ENCODE results near the gene PIGH. TPM values are rescaled to one million over a fixed set of nuclear protein-coding genes. Genes with fewer than 3 reads are reported as not detected.

PIGH gene
- total RNA-seq, 1 donor from 2014 or later = 24.2 TPM

DNA sequence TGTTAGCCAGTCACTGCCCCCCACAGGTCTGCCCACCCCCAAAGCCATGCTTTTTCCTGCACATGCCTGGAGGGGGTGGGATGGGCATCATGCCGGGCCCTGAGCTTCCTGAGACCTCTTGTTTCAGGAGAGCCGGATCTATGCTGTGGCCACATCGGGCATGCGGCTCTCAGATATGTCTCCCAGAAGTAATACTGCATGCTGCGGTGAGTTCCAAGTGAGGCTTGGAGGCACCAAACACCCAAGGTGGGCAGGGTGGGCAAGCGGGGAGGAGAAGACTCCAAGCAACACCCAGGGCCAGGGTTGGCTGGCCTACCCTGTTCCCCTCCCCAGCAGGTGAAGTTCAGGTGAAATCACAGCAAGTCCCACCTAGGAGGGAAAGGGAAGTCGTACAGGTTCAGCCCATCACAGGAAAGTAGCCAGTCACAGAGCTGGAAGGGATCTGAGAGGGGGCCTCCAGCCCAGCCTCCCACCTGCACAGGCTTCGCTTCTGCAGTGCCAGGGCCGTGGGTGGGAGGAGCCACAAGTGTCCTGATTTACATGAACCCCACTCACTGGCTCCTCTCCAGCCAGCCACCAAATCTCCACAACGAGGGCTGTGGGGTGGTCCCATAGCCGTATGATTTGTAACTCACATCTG lies 30.9 kb downstream of the PIGH start:
- no peak overlapping the region for H3K4me3 ChIP-seq
- no peaks in the 10 kb centered on the region for H3K4me1 ChIP-seq
- ATAC-seq = no peak
- no peaks in the 10 kb centered on the region for H3K27me3 ChIP-seq
- no peaks in the 10 kb centered on the region for H3K36me3 ChIP-seq
- intact Hi-C loops (cut with DNase I) = no loop called here
- H3K27ac ChIP-seq = no peak overlapping the region
- DNase-seq = peak; percentile 55
- TF ChIP-seq, protein P1, sequence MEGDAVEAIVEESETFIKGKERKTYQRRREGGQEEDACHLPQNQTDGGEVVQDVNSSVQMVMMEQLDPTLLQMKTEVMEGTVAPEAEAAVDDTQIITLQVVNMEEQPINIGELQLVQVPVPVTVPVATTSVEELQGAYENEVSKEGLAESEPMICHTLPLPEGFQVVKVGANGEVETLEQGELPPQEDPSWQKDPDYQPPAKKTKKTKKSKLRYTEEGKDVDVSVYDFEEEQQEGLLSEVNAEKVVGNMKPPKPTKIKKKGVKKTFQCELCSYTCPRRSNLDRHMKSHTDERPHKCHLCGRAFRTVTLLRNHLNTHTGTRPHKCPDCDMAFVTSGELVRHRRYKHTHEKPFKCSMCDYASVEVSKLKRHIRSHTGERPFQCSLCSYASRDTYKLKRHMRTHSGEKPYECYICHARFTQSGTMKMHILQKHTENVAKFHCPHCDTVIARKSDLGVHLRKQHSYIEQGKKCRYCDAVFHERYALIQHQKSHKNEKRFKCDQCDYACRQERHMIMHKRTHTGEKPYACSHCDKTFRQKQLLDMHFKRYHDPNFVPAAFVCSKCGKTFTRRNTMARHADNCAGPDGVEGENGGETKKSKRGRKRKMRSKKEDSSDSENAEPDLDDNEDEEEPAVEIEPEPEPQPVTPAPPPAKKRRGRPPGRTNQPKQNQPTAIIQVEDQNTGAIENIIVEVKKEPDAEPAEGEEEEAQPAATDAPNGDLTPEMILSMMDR (IDR thresholded peaks at IDR 0.05) = no peak
- no peaks in the 10 kb centered on the region for H3K9me3 ChIP-seq

DNA sequence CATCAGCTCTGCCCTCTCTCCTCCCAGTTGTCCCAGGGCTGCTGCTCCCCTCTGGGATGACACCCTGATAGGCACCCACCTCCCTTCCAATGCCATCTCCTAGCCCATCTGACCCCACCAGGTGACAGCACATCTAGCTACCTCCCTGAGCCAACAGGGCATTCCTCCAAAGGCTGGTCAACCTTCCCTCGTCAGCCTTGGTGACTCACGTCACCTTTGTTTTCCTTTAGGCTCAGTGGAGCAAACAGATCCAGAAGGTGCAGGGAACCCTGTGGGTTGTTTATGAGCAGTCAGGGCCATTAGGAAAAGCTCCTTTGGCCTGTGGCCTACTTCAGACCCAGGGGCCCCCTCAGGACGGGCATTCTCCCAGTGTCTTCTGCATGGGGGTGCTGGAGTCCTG lies 32.4 kb downstream of the PIGH start:
- intact Hi-C loops (cut with DNase I) = no loop called here
- DNase-seq (peak; percentile 31), ATAC-seq (no peak)
- Histone ChIP-seq H3K4me1 (no peaks in the 10 kb centered on the region), H3K36me3 (no peaks in the 10 kb centered on the region), H3K4me3 (no peak overlapping the region), H3K9me3 (no peaks in the 10 kb centered on the region), H3K27ac (no peak overlapping the region), H3K27me3 (no peaks in the 10 kb centered on the region)
- TF ChIP-seq, protein P1 (IDR thresholded peaks at IDR 0.05) = no peak

GRCh38 chr14:67566908-67567307 lies 33.2 kb downstream of the PIGH start:
- no peak overlapping the region for H3K27ac ChIP-seq
- ATAC-seq = no peak
- intact Hi-C loops (cut with DNase I) = no loop called here

DNA sequence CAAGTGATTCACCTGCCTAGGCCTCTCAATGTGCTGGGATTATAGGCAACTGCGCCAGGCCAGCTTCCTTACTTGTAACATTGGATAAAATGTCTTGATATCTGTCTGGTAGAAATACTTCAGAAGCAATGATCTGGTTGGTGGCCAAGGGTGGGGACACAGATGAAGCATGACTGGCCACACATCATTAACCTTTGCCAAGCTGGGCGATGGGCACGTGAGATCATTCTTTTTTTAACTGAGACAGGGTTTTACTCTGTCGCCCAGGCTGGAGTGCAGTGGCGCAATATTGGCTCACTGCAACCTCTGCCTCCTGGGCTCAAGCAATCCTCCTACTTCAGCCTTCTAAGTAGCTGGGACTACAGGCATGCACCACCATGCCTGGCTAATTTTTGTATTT lies 35.8 kb downstream of the PIGH start:
- no peak overlapping the region for H3K4me3 ChIP-seq
- H3K27ac ChIP-seq = no peak overlapping the region
- intact Hi-C loops (cut with DNase I) = no loop called here
- ATAC-seq (no peak), DNase-seq (no peak)
- H3K27me3 ChIP-seq = no peaks in the 10 kb centered on the region
- no peaks in the 10 kb centered on the region for H3K9me3 ChIP-seq
- no peaks in the 10 kb centered on the region for H3K4me1 ChIP-seq
- H3K36me3 ChIP-seq = no peaks in the 10 kb centered on the region
- TF ChIP-seq, protein P1 (IDR thresholded peaks at IDR 0.05) = no peak

More at GRCh38 chr14:67566908-67567307, 33.2 kb downstream of the PIGH start:
- no peaks in the 10 kb centered on the region for H3K9me3 ChIP-seq
- no peaks in the 10 kb centered on the region for H3K27me3 ChIP-seq
- H3K4me3 ChIP-seq = no peak overlapping the region
- DNase-seq = peak; percentile 35
- H3K36me3 ChIP-seq = no peaks in the 10 kb centered on the region
- H3K4me1 ChIP-seq = no peaks in the 10 kb centered on the region
- TF ChIP-seq, protein P1 (IDR thresholded peaks at IDR 0.05) = no peak

- TF ChIP-seq, protein P1 (IDR thresholded peaks at IDR 0.05) = no peak
- ATAC-seq = no peak
Measured at GRCh38 chr14:67562776-67563150, 37.3 kb downstream of the PIGH start.

More at GRCh38 chr14:67562776-67563150, 37.3 kb downstream of the PIGH start:
- no peaks in the 10 kb centered on the region for H3K4me1 ChIP-seq
- H3K4me3 ChIP-seq = no peak overlapping the region
- no peak for DNase-seq
- H3K27me3 ChIP-seq = no peaks in the 10 kb centered on the region
- intact Hi-C loops (cut with DNase I) = no loop called here
- no peaks in the 10 kb centered on the region for H3K36me3 ChIP-seq
- H3K27ac ChIP-seq = no peak overlapping the region
- H3K9me3 ChIP-seq = no peaks in the 10 kb centered on the region
